Measurements from ENCODE around the gene AKTIP.
A peak's percentile ranks its signal among the peaks of the same experiment; 100 is the strongest.

AKTIP gene

GRCh38 chr16:53476867-53477266 lies 26.1 kb downstream of the AKTIP start:
- Mint-ChIP-seq H3K36me3 (ENCODE audit: low read depth) (peaks cover 94% of the 10 kb centered on the region), H3K4me3 (peak overlapping the region; percentile 6), H3K9me3 (peaks cover 2% of the 10 kb centered on the region)

GRCh38 chr16:53465606-53466280 lies 37.3 kb downstream of the AKTIP start:
- H3K4me3 Mint-ChIP-seq: no peak overlapping the region
- H3K27me3 Mint-ChIP-seq: no peaks in the 10 kb centered on the region
- peak overlapping the region; percentile 56 for H3K27ac Mint-ChIP-seq
- no peaks in the 10 kb centered on the region for H3K9me3 Mint-ChIP-seq
- peaks cover 49% of the 10 kb centered on the region for H3K4me1 Mint-ChIP-seq (ENCODE audit: low read depth)
- H3K36me3 Mint-ChIP-seq (ENCODE audit: low read depth): peaks cover 95% of the 10 kb centered on the region
- DNase-seq: no peak

More at GRCh38 chr16:53476867-53477266, 26.1 kb downstream of the AKTIP start:
- Mint-ChIP-seq H3K27me3 (no peaks in the 10 kb centered on the region), H3K4me1 (ENCODE audit: low read depth) (peaks cover 57% of the 10 kb centered on the region), H3K27ac (peak overlapping the region; percentile 72)
- DNase-seq: no peak

- H3K4me1 Mint-ChIP-seq (ENCODE audit: low read depth): peaks cover 85% of the 10 kb centered on the region
- no peak overlapping the region for H3K4me3 Mint-ChIP-seq
- no peak for DNase-seq
- H3K27me3 Mint-ChIP-seq: no peaks in the 10 kb centered on the region
- H3K36me3 Mint-ChIP-seq (ENCODE audit: low read depth): peaks cover 89% of the 10 kb centered on the region
- peak overlapping the region; percentile 92 for H3K27ac Mint-ChIP-seq
- H3K9me3 Mint-ChIP-seq: no peaks in the 10 kb centered on the region
Measured at GRCh38 chr16:53458635-53459034, 44.4 kb downstream of the AKTIP start.

GRCh38 chr16:53457670-53458069 lies 45.3 kb downstream of the AKTIP start:
- Mint-ChIP-seq H3K4me1 (ENCODE audit: low read depth) (peaks cover 89% of the 10 kb centered on the region), H3K36me3 (ENCODE audit: low read depth) (peaks cover 91% of the 10 kb centered on the region), H3K9me3 (no peaks in the 10 kb centered on the region), H3K27ac (peak overlapping the region; percentile 92), H3K27me3 (no peaks in the 10 kb centered on the region), H3K4me3 (peak overlapping the region; percentile 55)
- DNase-seq: peak; percentile 58

GRCh38 chr16:53456625-53457024 lies 46.4 kb downstream of the AKTIP start:
- H3K27me3 Mint-ChIP-seq: no peaks in the 10 kb centered on the region
- DNase-seq: no peak
- H3K4me1 Mint-ChIP-seq (ENCODE audit: low read depth): peaks cover 88% of the 10 kb centered on the region
- peaks cover 88% of the 10 kb centered on the region for H3K36me3 Mint-ChIP-seq (ENCODE audit: low read depth)
- H3K4me3 Mint-ChIP-seq: peak overlapping the region; percentile 45
- H3K9me3 Mint-ChIP-seq: no peaks in the 10 kb centered on the region
- H3K27ac Mint-ChIP-seq: peak overlapping the region; percentile 92

- no peaks in the 10 kb centered on the region for H3K27me3 Mint-ChIP-seq
- H3K27ac Mint-ChIP-seq: peak overlapping the region; percentile 74
- no peak overlapping the region for H3K4me3 Mint-ChIP-seq
- H3K9me3 Mint-ChIP-seq: no peaks in the 10 kb centered on the region
- peaks cover 77% of the 10 kb centered on the region for H3K36me3 Mint-ChIP-seq (ENCODE audit: low read depth)
- DNase-seq: no peak
- peaks cover 84% of the 10 kb centered on the region for H3K4me1 Mint-ChIP-seq (ENCODE audit: low read depth)
Measured at GRCh38 chr16:53453928-53454327, 49.1 kb downstream of the AKTIP start.

- H3K9me3 Mint-ChIP-seq: no peaks in the 10 kb centered on the region
- peak overlapping the region; percentile 64 for H3K27ac Mint-ChIP-seq
- no peak for DNase-seq
- peaks cover 67% of the 10 kb centered on the region for H3K4me1 Mint-ChIP-seq (ENCODE audit: low read depth)
- H3K36me3 Mint-ChIP-seq (ENCODE audit: low read depth): peaks cover 72% of the 10 kb centered on the region
- no peaks in the 10 kb centered on the region for H3K27me3 Mint-ChIP-seq
- peak overlapping the region; percentile 25 for H3K4me3 Mint-ChIP-seq
Measured at GRCh38 chr16:53449816-53450517, 53.0 kb downstream of the AKTIP start.

GRCh38 chr16:53446090-53446489 lies 56.9 kb downstream of the AKTIP start:
- H3K9me3 Mint-ChIP-seq: no peaks in the 10 kb centered on the region
- no peaks in the 10 kb centered on the region for H3K27me3 Mint-ChIP-seq
- no peak overlapping the region for H3K4me3 Mint-ChIP-seq
- H3K27ac Mint-ChIP-seq: peak overlapping the region; percentile 78
- peaks cover 78% of the 10 kb centered on the region for H3K36me3 Mint-ChIP-seq (ENCODE audit: low read depth)
- no peak for DNase-seq
- H3K4me1 Mint-ChIP-seq (ENCODE audit: low read depth): peaks cover 46% of the 10 kb centered on the region

GRCh38 chr16:53445534-53445933 lies 57.5 kb downstream of the AKTIP start:
- peaks cover 44% of the 10 kb centered on the region for H3K4me1 Mint-ChIP-seq (ENCODE audit: low read depth)
- peak overlapping the region; percentile 78 for H3K27ac Mint-ChIP-seq
- no peak for DNase-seq
- H3K4me3 Mint-ChIP-seq: no peak overlapping the region
- peaks cover 80% of the 10 kb centered on the region for H3K36me3 Mint-ChIP-seq (ENCODE audit: low read depth)
- H3K9me3 Mint-ChIP-seq: no peaks in the 10 kb centered on the region
- H3K27me3 Mint-ChIP-seq: no peaks in the 10 kb centered on the region

Measured in activated T-cell treated with anti-CD3 and anti-CD28 coated beads, Interleukin-2, amount 50 U/mL, for 24 hours (primary cell).